Stimulated activated naive CD4-positive, alpha-beta T cell treated with Interleukin-2 at 50 U/mL for 16 hours (primary cell): ENCODE results near the gene BTNL8.
"Not testable (repeated sequence)": the region's sequence is repeated elsewhere in the genome, so short reads cannot be mapped to it uniquely, and the experiment has no call there.

ENCODE experiments used
- DNase-seq: peaks from one replicate; lab custom pipeline; 2025; lab: John Stamatoyannopoulos, UW

The BTNL8 gene

DNA sequence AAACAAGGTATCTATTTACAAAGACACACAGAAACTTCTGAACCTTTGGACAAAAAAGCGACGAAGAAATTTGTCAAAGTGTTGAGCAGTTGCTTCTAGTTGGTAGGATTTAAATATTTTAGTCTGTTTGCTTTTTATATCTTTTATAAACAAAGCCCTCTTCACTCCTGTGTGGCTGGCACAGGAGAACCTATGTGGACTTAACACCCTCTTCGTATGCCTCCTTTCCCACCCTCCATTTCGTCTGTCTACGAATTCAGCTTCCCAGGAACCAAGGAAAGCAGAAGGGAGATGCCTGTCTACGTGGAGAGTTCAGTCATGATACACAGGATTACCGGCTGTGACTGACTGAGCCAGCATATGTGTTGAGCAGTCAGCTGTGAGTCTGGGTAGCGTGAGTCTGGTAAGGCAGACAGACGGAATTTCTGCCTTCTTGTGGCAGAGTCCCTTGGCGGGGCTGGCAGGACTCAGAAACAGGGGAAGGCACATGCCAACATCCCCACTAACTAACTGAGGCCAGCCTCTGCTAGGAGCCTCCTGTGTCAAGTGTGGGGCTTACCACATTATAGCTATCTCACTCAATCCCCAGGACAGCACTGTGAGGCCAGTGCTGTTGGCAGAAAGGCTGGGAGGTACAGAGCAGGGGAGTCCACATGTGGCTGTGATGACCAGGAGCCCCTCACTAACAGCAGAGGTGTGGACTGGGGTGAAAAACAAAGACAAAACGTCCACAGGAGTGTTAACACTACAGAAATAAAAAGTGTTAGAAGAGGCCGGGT is 24.0 kb upstream of the BTNL8 start:
- DNase-seq, result no peak

GRCh38 chr5:180875860-180876426 is 23.0 kb upstream of the BTNL8 start:
- DNase-seq, result no peak

DNA sequence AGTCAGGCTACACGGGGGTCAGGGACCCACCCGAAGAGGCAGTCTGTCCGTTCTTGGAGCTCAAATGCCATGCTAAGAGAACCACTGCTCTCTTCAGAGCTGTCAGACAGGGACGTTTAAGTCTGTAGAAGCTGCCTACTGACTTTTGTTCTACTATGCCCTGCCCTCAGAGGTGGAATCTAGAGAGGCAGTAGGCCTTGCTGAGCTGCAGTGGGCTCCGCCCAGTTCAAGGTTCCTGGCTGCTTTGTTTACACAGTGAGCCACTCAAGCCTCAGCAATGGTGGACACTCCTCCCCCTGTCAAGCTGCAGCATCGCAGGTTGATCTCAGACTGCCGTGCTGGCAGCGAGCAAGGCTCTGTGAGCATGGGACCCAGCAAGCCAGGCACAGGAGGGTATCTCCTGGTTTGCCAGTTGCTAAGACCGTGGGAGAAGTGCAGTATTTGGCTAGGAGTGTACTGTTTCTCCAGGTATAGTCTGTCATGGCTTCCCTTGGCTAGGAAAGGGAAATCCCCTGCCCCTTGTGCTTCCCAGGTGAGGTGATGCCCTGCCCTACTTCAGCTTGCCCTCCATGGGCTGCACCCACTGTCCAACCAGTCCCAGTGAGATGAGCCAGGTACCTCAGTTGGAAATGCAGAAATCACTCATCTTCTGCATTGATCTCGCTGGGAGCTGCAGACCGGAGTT is 13.0 kb upstream of the BTNL8 start:
- DNase-seq, result not testable (repeated sequence)

- DNase-seq, result no peak
Observed at GRCh38 chr5:180889381-180889780, 9.6 kb upstream of the BTNL8 start.

DNA sequence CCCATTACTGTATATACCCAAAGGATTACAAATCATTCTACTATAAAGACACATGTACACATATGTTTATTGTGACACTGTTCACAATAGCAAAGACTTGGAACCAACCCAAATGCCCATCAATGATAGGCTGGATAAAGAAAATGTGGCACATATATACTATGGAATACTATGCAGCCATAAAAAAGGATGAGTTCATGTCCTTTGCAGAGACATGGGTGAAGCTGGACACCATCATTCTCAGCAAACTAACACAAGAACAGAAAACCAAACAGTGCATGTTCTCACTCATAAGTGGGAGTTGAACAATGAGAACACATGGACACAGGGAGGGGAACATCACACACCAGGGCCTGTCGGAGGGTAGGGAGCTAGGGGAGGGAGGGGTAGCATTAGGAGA is 3.6 kb upstream of the BTNL8 start:
- not testable (repeated sequence) for DNase-seq

DNA sequence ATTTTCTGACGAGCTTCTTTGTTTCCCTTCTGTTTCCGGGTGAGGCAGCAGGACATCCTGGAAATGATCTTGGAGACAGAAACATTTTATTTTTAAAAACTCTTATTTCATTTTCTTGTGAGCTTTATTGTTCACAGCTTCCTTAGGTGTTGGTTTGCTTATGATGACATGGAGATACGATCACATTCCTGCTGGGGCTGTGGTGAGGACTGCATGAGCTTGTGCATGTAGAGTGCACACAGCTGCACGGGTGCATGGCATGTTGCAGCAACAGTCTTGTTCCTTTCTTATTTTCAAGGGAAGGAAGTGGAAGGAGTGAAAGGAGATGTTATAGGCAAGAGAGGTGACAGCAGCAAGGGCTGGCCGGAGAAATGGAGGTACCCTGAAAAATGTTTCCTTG is 1.2 kb downstream of the BTNL8 start:
- no peak for DNase-seq

DNA sequence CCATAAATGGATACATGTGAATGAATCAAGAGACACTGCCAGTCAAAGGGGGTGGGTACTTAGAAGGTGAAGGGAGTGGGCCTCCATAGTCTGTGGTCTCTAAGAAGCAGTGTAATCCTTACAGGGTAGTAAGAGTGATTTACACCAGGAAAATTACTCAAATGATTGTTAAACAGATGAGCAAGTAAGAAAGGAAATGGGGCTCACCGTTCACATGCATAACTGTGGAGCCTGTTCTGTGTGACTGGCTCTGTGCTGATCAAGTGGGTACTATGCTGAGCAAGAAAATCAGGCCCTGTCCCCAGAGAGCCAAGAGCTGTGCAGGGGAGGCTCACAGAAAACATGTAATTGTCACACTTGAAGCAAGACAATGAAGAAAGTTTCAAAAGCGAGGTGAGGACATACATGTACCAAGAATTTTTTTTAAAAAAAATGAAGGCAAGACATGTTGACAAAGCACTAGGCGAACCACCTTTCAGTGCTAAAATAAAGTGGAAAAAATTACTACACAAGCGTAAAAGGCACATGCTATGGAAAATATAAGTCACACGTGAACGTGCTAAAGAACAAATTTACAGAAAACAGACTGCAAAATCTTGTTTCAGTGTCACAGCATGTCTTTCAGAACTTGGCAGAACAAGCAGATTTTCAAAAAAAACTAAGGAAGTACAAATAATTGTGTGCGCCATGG is 2.5 kb downstream of the BTNL8 start:
- no peak for DNase-seq

DNA sequence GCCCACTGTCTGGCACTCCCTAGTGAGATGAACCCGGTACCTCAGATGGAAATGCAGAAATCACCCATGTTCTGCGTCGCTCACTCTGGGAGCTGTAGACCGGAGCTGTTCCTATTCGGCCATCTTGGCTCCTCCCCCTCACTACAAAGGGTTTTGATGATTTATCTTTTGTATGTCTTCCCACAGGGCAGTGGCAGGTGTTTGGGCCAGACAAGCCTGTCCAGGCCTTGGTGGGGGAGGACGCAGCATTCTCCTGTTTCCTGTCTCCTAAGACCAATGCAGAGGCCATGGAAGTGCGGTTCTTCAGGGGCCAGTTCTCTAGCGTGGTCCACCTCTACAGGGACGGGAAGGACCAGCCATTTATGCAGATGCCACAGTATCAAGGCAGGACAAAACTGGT is 9.4 kb downstream of the BTNL8 start:
- DNase-seq, result no peak

DNA sequence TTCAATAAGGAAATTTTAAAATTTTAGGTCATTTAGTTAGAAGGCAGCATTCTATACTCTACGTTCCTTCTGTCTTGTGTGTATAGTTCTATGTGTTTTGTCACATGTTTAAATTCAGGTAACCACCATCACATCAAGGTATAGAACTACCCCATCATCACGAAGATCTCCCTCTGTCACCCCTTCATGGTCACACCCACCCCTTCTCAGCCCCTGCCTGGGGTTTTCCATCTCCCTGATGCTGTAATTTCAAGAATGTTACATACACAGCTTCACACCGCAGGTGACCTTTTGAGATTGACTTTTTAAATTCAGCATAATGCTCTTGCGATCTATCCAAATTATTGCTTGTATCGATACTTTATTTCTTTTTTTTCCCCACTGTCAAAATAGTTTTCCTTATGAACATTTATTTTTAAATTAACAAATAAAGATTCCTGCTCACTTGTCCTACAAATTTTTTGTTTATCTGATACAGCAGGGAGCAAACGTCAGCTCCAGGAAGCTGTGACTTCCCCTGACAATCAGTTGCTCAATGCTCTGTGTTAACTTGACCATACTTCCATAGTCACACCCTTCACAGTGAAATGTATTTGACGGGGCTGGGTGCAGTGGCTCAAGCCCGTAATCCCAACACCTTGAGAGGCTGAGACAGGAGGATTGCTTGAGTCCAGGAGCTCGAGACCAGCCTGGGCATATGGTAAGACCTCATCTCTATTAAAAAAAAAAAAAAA is 10.2 kb downstream of the BTNL8 start:
- no peak for DNase-seq

GRCh38 chr5:180909782-180910181 is 10.8 kb downstream of the BTNL8 start:
- DNase-seq, result no peak

DNA sequence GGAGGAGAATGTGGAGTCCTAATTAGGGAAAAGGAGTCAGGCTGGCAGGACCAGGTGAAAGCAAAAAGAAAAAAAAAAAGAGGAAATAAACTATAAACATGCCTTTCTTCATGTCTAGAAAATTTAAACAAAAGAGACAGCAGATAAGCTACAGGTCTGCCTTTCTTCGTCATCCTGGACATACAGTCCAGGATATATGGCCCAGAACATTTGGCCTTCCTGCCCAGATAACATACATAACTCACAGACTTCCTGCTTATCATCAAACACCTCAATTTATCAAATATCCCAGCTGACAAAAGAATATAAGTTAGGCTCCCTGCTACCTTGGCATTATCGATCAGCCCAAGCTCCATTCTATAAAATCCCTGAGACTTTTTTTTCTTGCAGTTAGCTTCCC is 11.2 kb downstream of the BTNL8 start:
- no peak for DNase-seq

GRCh38 chr5:180910735-180911134 is 11.8 kb downstream of the BTNL8 start:
- DNase-seq, result no peak

DNA sequence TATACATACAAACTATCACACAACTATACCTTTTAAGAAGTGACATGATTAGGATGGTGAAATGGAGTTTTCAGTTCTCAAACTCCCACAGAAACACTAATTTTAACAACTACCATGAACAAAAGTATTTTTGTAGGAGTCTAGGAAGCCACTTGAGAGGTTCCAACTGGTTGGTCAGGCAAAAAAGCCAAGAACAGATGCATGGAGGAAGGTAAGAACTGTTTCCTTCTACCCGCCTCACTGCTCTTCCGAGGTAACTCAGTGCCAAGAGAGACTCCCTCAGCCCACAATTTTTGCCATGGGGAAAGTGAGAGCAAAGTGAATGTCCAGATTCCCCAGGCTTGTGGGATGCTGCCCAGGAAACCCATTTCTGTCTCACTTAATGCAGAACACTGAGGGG is 15.7 kb downstream of the BTNL8 start:
- DNase-seq, result no peak

- DNase-seq, result no peak
Observed at GRCh38 chr5:180915924-180916323, 17.0 kb downstream of the BTNL8 start.

DNA sequence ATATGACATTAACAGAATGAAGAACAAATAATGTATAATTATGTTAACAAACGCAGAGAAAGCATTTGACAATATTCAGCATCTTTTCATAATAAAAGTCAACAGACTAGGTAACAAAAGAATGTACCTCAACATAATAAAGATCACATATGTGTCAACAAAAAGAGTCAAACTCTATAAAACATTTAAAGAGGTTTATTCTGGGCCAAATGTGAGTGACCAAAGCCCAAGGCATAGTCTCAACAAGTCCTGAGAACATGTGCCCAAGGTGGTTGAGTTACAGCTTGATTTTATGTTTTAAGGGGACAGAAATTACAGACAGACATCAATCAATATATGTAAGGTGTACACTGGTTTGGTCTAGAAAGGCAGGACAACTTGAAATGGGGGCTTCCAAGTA is 19.4 kb downstream of the BTNL8 start:
- DNase-seq, result no peak

DNA sequence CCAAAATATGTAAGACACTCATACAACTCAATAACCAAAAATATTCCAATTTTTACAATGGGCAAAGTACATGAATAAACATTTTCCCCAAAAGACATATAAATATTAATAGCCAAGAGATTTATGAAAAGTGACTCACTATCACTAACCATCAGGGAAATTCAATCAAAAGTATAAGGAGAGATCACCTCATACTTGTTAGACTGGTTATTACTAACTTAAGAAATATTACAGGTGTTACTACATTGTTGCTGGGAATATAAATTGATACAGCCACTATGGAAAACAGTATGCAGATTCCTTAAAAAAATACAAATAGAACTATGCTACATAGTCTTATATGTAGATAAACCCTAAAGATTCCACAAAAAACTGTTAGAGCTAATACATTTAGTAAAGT is 21.8 kb downstream of the BTNL8 start:
- no peak for DNase-seq

- DNase-seq, result no peak
Observed at GRCh38 chr5:180922932-180923331, 24.0 kb downstream of the BTNL8 start.

GRCh38 chr5:180932660-180933059 is 33.7 kb downstream of the BTNL8 start:
- DNase-seq, result no peak

GRCh38 chr5:180935203-180935602 is 36.2 kb downstream of the BTNL8 start:
- no peak for DNase-seq

DNA sequence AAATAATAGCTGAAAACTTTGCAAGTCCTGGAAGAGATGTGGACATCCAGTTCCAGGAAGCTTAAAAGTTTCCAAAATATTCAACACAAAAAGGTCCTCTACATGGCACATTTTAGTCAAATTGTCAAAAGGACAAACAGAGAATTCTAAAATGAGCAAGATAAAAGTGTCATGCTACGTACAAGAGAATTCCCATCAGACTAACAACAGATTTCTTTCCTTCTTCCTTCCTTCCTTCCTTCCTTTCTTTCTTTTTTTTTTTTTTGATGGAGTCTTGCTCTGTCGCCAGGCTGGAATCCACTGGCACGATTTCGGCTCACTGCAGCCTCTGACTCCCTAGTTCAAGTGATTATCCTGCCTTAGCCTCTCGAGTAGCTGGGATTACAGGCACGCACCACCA is 39.3 kb downstream of the BTNL8 start:
- DNase-seq, result no peak

- DNase-seq, result no peak
Observed at GRCh38 chr5:180950291-180950949, 51.5 kb downstream of the BTNL8 start.

DNA sequence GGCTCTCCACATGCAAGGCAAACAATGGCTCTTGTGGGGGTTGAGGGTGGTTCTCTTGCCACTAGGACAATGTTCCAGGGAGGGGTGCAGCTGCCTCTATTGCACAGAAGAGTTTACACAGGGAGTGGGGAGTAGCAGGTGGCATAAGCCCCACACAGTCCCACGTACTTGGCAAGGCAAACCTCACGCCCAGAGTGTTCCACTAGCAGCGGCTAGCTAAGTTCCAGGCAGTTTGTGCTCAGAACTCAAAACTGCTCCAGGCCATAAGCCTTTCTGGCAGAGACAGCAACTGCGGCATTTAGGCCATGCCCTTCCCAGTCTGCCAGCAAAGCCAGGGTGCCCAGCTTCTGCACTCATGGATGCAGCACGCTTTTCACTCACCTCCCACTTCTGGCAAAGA is 60.7 kb downstream of the BTNL8 start:
- no peak for DNase-seq
